ENCODE data around the gene PNPLA1.

GRCh38 chr6:36280467-36280866, 10.6 kb downstream of the PNPLA1 start:
- no peak for TF ChIP-seq POLR2A (IDR thresholded peaks at IDR 0.05; ENCODE audit: low read depth, low read length)
- TF ChIP-seq SPI1 (IDR thresholded peaks at IDR 0.05; ENCODE audit: low read depth, low read length) = peak; percentile 87
- no peak for TF ChIP-seq PAX5 (IDR thresholded peaks at IDR 0.05; ENCODE audit: insufficient read depth, low read length, severe bottlenecking)
- TF ChIP-seq POLR2AphosphoS5 (IDR thresholded peaks at IDR 0.05; ENCODE audit: low read depth, low read length) = no peak

Data from GM12891 (cell line).